NCI-H1436 treated with DMSO at 0.1 percent for 48 hours (cell line): ENCODE measurements around the gene SDHAF1.
"Not testable (repeated sequence)": the region's sequence is repeated elsewhere in the genome, so short reads cannot be mapped to it uniquely, and the experiment has no call there.

ENCODE experiments used
- DNase-seq: peaks from one replicate; lab custom pipeline; 2025; lab: John Stamatoyannopoulos, UW

Gene SDHAF1, protein sequence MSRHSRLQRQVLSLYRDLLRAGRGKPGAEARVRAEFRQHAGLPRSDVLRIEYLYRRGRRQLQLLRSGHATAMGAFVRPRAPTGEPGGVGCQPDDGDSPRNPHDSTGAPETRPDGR

DNA sequence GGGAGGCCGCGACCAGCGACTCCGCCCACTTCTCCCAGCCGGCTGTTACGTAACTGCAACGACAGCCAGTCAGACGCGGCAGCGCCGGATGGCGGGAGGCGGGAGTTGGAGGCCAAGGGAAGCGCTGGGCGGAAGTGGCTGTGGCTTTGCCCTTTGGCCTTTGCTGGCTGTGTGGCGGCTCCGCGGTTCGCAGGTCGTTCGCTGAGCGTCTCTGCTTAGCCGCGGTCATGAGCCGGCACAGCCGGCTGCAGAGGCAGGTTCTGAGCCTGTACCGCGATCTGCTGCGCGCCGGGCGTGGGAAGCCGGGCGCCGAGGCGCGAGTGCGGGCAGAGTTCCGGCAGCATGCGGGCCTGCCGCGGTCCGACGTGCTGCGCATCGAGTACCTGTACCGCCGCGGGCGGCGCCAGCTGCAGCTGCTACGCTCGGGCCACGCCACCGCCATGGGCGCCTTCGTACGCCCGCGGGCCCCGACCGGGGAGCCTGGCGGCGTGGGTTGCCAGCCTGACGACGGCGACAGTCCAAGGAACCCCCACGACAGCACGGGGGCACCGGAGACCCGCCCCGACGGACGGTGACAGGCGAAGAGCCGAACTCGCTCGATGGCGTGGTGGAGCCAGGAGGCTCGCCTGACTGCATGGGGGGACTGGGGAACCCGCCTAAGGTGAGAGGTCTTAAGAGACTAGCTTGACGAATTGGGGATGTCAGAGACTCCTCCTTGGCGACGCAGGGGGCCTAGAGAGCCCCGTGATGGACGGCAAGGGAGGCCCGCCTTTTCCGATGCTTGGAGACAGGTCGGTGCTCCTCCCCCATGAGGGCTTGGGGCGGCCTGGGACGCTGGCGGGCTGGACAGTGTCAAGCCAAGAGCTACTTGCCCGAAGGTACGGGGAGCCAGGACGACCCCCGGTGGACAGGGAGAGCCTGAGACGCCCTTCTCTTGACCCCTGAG is at the start of gene SDHAF1:
Gene SDHAF1 (plus strand): TSS at position 141 of the 946 bp plus-strand sequence. CDS start 87 bp downstream, at position 228.
- DNase-seq, result peak; percentile 62

DNA sequence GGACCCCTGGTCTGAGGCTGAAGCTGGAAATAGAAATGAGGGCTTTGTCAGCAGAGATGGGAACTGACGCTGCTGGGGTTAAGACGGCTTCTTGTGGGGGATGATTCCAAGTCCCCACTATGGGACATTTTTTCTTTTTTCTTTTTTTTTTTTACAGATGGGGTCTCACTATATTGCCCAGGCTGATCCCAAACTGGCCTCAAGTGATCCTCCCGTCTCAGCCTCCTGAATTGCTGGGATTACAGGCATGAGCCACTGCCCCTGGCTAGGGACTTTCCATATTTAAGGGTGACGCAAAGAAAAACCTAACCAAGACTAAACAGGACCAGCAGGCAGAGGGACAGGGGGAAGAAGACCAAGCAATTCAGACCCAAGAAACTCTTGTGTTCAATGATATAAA is 48.8 kb upstream of the SDHAF1 start:
- DNase-seq, result no peak

DNA sequence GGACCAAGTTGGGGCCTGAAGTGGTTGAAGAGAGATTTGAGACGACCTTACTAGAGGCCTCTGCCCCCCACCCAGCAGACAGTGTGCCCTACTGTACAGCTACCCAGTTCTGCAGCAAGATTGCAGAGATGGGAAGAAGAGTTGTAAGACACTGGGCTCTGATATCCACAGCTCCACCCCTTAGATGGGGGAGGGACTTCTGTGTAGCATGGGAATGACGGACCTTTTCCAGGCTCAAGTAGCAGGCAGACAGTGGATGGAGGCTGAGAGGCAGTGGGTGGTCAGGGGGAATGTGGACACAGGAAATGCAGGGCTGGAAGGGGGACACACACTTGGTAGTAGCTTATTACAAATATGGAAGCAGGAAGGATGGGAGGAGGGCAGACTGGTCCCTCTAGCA is 45.9 kb upstream of the SDHAF1 start:
- no peak for DNase-seq

DNA sequence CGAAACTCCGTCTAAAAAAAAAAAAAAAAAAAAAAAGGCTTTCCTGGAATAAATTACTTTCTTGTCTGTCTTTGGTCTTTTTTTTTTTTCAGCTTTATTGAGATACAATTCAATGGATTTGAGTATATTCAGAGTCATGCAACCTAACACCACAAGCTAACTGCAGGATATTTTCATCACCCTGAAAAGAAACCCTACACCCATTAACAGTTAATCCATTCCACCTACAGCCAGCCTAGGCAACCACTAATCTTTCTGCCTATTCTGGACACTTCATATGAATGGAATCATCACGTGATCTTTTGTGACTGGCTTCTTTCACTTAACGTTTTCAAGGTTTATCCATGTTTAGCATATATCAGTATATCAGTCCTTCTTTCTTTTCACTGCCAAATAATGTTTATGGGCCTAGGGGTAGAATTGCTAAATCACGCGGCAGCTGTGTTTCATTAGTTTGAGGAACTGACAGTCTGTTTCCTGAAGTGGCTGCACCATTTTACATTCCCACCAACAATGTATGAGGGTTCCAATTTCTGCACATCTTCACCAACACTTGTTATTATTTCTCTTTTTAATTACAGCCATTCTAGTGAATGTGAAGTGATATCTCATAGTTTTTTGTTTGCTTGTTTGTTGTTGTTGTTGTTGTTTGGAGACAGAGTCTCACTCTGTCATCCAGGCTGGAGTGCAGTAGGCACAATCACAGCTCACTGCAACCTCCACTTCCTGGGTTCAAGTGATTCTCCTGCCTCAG is 38.9 kb upstream of the SDHAF1 start:
- DNase-seq, result no peak

DNA sequence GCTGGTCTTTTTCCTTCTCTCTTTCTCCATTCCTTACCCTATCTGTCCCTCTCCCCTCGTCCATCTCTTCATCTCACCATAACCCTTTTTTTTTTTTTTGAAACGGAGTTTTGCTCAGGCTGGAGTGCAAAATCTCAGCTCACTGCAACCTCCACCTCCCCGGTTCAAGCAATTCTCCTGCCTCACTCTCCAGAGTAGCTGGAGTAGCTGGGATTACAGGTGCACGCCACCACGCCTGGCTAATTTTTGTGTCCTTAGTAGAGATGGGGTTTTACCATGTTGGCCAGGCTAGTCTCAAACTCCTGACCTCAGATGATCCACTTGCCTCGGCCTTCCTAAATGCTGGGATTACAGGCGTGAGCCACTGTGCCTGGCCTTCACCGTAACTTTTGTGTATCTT is 37.6 kb upstream of the SDHAF1 start:
- not testable (repeated sequence) for DNase-seq

DNA sequence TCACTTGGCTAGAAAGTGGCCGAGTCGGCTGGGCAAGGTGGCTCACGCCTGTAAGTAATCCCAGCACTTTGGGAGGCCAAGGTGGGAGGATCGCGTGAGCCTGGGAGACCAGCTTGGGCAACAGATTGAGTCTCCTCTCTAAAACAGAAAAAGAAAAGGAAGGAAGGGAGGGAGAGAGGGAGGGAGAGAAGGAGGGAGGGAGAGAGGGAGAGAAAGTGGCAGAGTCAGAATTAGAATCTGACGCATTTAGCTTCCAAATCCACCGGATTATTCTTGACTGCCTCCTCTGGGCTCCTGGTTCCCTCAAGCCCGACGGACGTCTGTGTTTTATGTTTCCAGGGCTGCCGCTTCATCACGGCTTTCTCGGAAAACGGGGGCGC is 36.3 kb upstream of the SDHAF1 start:
- no peak for DNase-seq

DNA sequence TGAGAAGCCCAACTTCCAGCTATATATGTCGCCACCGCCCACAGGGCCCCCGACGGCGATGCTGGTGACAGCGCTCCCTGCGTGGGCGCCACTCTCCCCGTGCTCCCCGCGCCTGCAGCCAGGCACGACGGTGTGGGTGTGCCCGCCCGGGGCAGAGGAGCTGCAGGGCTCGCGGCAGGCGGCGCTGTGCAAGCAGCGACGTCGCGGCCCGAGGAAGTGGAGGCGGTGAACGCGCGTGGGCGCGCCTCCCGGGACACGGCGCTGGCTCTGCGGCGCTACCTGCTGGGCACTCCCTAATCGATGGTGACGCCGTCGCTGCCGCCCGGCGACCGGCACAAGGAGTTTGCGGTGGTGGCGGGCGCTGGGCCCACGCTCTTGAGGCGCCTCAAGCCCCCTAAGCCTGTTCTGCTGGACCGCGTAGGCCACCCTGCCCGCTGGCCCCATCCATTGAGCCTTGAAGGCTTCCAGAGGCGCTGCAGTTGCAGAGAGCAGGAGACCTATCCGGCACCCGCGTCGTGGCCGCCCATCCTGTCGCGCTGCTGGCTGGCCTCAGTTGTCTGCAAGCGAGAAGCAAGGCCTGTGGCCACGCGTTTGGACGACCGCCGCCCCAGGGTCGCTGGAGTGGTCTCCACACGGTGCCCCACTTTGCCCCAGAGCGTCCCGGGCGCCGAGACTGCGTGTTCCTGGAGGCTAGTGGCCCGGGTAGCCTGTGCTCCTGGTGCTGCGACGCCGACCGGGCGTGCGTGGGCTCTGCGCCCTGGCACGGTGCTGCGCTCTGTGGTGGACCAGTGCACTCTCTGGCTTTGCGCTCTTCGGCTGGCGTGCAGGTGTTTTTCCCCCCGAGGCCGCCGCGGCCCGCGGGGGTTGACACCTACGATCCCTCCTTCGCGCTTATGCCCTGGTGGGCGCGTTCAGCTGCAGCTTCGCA is 35.7 kb upstream of the SDHAF1 start:
- DNase-seq, result no peak

DNA sequence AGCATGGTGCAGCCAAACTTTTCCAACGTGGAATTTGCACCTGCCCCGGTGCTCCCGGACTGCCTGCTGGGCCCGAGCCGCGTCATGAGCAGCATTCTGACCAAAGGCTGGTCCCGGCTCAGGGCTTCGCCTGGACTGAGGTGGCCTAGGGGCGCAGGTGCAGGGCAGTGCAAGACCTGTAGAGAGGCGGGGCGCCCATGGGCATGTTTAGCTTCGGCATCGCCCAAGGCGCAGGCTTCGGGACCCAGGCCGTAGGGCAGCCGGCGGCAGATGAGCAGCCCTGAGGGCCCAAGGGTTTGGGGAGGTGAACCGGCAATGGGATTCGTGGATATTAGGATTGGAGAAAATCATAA is 35.0 kb upstream of the SDHAF1 start:
- DNase-seq, result no peak

DNA sequence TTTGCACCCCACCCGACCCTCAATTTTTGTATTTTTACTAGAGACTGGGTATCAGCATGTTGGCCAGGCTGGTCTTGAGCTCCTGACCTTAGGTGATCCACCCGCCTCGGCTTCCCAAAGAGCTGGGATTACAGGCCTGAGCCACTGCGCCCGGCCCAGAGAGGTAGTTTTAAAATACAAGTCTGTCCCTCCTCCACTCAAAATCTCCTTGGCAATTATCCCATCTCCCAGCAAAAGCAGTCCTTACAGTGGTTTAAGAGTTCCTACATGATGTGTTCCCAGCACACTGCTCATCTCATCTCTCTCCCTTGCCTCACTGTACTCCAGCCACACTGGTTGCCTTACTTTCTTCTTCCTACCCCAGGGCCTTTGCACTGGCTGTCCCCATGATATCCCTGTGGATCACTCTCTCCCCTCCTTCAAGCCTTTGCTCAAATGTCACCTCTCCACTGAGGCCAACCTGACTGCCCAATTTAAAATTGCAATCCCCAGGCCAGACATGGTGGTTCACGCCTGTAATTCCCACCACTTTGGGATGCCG is 34.5 kb upstream of the SDHAF1 start:
- no peak for DNase-seq

DNA sequence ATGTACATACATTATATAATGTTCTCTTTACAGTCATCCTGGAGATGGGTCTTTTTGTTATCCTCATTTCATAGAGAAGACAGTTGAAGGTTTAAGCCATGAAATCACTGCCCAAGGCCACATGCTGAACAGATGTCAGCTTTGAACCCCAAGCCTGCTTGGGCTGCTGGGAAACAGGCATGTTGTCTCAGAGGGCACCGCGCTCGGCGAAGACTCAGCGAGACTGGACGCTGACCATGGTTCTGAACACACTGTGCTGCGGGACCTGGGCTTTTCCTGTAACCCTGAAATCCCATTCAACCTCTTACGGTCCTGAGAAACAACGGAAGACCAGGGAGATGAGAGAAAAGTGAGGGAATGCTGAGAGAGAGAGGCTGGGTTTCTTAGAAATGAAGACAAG is 31.5 kb upstream of the SDHAF1 start:
- no peak for DNase-seq

DNA sequence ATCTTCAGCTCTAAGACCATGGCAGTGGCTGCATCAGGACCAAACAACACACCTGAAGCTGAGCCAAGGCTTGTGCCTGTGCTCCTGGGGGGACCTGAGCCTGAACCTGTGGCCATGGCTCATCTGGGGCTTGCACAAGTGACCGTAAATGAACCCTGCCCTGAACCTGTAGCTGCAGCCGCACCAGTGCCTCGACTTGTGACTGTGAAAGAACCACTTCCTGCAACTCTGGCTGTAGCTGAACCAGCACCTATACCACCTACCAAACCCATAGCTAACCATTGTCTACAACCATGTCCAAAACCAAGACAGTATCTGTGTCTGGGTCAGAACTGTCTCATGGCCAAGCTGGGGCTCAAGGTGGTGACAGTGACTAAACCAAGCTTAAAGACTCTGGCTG is 28.2 kb upstream of the SDHAF1 start:
- no peak for DNase-seq

DNA sequence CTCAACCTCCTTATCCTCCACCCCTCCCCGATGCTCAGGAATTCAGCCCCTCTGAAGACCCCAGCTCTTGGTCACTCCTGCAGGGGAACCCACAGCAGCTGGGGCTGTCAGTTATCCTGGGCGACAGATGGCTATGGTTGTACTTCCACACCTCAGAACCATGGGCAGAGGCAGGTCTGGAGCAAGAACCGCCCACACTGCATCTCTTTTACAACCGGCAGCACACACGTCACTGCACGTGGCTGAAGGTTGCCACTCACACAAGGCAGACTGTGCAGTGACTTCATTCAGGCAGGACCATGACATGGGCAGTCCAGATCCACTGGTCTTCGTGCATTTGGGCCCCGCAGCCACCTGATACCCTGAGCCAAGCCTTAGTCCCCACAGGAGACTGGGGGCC is 21.5 kb upstream of the SDHAF1 start:
- no peak for DNase-seq

DNA sequence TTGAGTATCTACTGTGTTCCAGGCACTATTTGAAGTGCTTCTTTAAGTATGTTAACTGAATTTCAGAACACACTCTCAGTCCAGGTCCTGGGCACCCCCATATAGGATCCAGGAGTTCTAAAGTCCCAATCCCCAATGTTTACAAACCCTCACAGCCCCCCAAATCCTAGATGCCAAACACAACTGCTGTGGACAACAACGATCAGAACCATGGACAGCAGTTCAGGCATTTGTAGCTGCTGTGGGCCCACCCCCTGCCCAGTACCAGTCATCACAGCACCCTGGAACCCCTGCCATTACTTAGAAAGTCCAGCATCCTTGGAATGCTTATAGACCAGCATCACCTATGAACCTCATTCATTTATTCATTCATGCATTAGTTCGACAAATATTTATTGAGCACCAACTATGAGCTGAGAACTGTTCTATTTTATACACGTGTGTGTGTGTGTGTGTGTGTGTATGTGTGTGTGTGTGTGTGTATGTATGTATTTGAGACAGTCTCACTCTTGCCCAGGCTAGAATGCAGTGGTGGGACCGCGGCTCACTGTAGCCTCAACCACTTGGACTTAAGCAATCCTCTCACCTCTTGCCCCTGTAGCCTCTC is 19.3 kb upstream of the SDHAF1 start:
- no peak for DNase-seq

DNA sequence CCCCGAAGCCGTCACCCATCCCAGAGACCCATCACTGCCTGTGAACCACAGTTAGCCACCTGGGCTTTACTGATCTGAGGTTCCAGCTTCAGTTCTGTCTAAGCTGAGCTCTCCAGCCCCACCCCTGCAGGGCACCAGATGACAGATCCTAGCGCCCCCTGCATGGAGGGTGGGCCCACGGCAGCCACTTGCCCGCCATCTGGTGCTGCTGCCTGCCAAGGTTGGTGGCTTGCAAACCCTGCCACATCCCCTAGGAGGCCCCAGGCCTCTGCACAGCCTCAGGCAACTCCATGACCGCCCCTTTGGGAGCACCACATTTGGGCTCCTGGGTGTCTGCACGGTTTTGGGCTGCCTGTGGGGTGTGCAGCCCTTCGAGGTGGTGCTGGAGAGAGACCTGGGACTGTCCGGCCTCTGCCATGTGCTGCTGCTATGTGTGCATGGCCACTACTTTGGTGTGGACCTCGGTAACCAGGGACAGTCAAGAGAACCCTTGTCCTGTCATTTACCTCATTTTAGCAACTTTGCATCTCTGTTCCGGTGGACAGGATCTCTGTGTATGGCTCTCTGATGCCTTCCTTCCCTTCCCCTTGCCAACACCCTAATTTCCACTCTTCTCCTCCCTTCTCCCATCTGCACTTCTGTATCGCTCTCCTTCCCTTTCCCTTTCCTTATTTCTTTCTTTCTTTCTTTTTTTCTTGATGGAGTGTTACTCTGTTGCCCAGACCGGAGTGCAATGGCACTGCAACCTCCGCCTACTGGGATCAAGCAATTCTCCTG is 17.4 kb upstream of the SDHAF1 start:
- peak; percentile 9 for DNase-seq

DNA sequence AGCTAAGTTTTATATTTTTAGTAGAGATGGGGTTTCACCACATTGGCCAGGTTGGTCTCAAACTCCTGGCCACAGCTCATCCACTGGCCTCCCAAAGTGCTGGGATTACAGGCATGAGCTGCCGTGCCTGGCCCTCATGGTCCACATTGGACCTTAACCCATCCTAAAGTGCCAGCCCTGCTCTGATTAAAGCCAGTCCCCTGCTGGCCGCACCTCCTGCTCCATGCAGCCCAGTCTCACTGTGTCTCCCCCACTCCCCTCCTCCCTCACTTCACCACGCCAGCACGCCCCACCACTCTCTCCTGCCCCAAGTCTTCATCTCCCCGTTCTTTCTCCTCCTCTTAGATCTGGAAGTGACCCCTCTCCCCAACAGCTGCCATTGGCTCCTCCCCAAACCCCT is 16.7 kb upstream of the SDHAF1 start:
- no peak for DNase-seq

DNA sequence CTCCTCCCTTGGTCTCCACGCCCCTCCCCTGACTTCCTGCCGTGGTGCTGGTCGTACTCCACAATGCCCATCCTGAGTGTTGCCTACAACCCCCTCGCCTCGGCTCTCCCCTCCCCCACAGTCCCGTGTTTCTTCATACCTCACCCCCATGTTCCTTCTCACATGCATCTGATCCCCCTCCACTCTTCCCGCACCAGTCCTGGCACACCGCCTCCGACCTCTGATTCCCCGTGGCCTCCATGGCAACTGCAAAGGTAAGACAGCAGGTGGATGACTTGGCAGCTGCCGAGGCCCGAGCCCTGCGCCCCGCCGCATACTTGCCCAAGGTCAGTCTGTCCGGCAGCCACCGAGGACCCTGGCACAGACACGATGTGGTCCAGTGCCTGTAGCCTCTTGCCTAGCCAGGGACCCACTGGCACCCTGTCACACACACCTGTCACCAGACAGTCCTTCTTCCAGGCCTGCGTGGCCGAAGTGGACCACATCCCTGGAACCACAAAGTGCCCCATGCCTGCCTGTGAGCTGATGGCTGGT is 16.1 kb upstream of the SDHAF1 start:
- DNase-seq, result no peak

DNA sequence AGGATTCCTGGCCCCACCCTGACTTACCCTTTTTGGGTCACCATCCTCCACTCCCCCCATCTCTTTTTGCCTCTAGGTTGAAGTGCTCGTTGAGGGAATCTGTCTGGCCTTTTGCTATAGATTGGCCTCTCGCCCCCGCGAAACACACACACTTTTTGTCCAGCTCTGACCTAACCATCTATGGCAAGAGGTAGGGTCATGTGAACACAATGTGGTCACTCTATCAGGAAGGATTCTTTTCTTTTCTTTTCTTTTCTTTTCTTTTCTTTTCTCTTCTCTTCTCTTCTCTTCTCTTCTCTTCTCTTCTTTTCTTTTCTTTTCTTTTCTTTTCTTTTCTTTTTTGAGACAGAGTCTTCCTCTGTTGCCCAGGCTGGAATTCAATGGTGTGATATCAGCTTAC is 14.0 kb upstream of the SDHAF1 start:
- not testable (repeated sequence) for DNase-seq

DNA sequence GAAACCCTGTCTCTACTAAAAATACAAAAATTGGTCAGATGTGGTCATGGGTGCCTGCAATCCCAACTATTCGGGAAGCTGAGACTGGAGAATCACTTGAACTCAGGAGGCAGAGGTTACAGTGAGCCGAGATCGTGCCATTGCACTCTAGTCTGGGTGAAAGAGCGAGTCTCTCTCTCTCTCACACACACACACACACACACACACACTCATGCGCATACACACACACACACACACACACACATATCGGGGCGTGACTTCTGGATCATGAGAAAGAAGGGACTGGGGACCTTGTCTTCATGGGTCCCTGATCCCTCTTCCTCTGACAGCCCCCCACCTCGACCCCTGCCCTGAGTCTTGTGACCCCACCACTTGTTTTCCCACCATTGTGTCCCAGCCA is 11.8 kb upstream of the SDHAF1 start:
- DNase-seq, result no peak

DNA sequence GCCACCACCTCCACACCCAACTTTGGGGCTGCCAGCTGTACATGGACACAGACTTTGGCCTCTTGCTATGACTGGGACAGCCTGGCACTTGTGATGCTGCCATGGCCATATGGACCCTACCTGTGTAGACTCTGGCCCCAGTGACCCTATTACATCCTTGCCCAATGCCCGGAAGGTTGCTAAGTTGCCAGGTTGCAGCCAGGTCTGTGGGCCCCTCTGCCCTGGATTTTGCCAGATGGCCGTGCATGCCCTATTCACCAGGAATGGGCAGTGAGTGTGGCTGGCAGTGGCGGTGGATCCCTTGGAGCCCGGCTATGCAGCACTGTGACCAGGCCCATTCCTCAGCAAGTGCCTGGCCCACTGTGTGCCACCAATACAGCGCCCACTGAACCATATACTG is 8.9 kb upstream of the SDHAF1 start:
- no peak for DNase-seq
